Right ventricle myocardium superior (tissue), 1 donor: ENCODE measurements around the gene IL16. TPM values are rescaled to one million over a fixed set of nuclear protein-coding genes. Genes with fewer than 3 reads are reported as not detected.

ENCODE experiments used
- ATAC-seq: fragments of 200-7000 bp; cut with Tn5 transposase; one replicate; pipeline ENCODE4 v1.9.1; 2020; ENCODE audit warnings: mild to moderate bottlenecking; ENCODE audit not compliant: poor library complexity
- DNase-seq: peaks from one replicate; pipeline ENCODE4 v3.0.0-alpha.2; 2020
- intact Hi-C: fragments of 100-400 bp; cut with DNase I; formaldehyde crosslinking; loops from one replicate; pipeline ENCODE4 v1.11.2; 2022
- total RNA-seq: library from RNA; stranded (reverse); fragmentation: NEBNext Ultra II Directional; extraction: Animal tissue kit (Norgen Biotek cat#: 25700); gene quantifications from one replicate; pipeline ENCODE4 v1.2.1, GENCODE V29; 2021
- donor health status: DM: no; HTN: yes; CAD: no; lungs with severe emphysema.

Gene IL16
- total RNA-seq, 1 donor from 2014 or later: 2.7 TPM

GRCh38 chr15:81235276-81236123 is 38.8 kb downstream of the IL16 start:
- no peak for ATAC-seq
- no peak for DNase-seq
- intact Hi-C loops: no loop called here

GRCh38 chr15:81239190-81239589 is 42.5 kb downstream of the IL16 start:
- DNase-seq (no peak), ATAC-seq (peak; percentile 71)
- intact Hi-C loops: no loop called here

GRCh38 chr15:81242778-81243177 is 46.1 kb downstream of the IL16 start:
- DNase-seq (no peak), ATAC-seq (no peak)
- intact Hi-C loops: no loop called here

- intact Hi-C loops: no loop called here
- no peak for DNase-seq
- ATAC-seq: no peak
Measured at GRCh38 chr15:81244306-81244705, 47.6 kb downstream of the IL16 start.

- ATAC-seq (no peak), DNase-seq (no peak)
- intact Hi-C loops: no loop called here
Measured at GRCh38 chr15:81253846-81254245, 57.2 kb downstream of the IL16 start.

- ATAC-seq (peak; percentile 36), DNase-seq (no peak)
- intact Hi-C loops: no loop called here
Measured at GRCh38 chr15:81254277-81254915, 57.7 kb downstream of the IL16 start.

- DNase-seq: no peak
- no peak for ATAC-seq
- intact Hi-C loops: no loop called here
Measured at GRCh38 chr15:81254916-81255290, 58.2 kb downstream of the IL16 start.

GRCh38 chr15:81255315-81255957 is 58.8 kb downstream of the IL16 start:
- intact Hi-C loops: no loop called here
- no peak for ATAC-seq
- DNase-seq: no peak

GRCh38 chr15:81255958-81256320 is 59.3 kb downstream of the IL16 start:
- ATAC-seq: no peak
- no peak for DNase-seq
- intact Hi-C loops: no loop called here

GRCh38 chr15:81256916-81257315 is 60.2 kb downstream of the IL16 start:
- ATAC-seq (peak; percentile 65), DNase-seq (no peak)
- intact Hi-C loops: no loop called here

GRCh38 chr15:81257435-81257834 is 60.8 kb downstream of the IL16 start:
- intact Hi-C loops: no loop called here
- no peak for DNase-seq
- ATAC-seq: no peak

GRCh38 chr15:81258455-81258854 is 61.8 kb downstream of the IL16 start:
- intact Hi-C loops: no loop called here
- no peak for ATAC-seq

GRCh38 chr15:81259760-81260298 is 63.1 kb downstream of the IL16 start:
- intact Hi-C loops: loop anchor here (2.0 to 10.0 kb wide), 2 partner anchors 103 to 285 kb away; no protein-coding TSS in a partner anchor
- no peak for ATAC-seq
- DNase-seq: no peak

More at GRCh38 chr15:81258455-81258854, 61.8 kb downstream of the IL16 start:
- no peak for DNase-seq

GRCh38 chr15:81261172-81261811 is 64.6 kb downstream of the IL16 start:
- no peak for DNase-seq
- intact Hi-C loops: loop anchor here (2.0 to 10.0 kb wide), 2 partner anchors 104 to 286 kb away; no protein-coding TSS in a partner anchor
- no peak for ATAC-seq

GRCh38 chr15:81263477-81263876 is 66.8 kb downstream of the IL16 start:
- intact Hi-C loops: loop anchor here (10.0 kb wide), 1 partner anchor 289 kb away; no protein-coding TSS in a partner anchor
- ATAC-seq (no peak), DNase-seq (no peak)

GRCh38 chr15:81264072-81264857 is 67.6 kb downstream of the IL16 start:
- ATAC-seq (no peak), DNase-seq (no peak)
- intact Hi-C loops: loop anchor here (10.0 kb wide), 1 partner anchor 289 kb away; no protein-coding TSS in a partner anchor

- peak; percentile 40 for ATAC-seq
- no peak for DNase-seq
- intact Hi-C loops: loop anchor here (10.0 kb wide), 1 partner anchor 291 kb away; no protein-coding TSS in a partner anchor
Measured at GRCh38 chr15:81265256-81265943, 68.7 kb downstream of the IL16 start.
